Measurements from ENCODE around the gene DUSP6. TPM values are rescaled to one million over a fixed set of nuclear protein-coding genes. Genes with fewer than 3 reads are reported as not detected.

DUSP6 gene
- total and polyA plus RNA-seq, 10 of the 15 experiments (the other 5 are each of a cell fraction or from before 2014, with no cell fraction given) = 0.02 to 0.69 (median 0.07) TPM; not detected in 1

DNA sequence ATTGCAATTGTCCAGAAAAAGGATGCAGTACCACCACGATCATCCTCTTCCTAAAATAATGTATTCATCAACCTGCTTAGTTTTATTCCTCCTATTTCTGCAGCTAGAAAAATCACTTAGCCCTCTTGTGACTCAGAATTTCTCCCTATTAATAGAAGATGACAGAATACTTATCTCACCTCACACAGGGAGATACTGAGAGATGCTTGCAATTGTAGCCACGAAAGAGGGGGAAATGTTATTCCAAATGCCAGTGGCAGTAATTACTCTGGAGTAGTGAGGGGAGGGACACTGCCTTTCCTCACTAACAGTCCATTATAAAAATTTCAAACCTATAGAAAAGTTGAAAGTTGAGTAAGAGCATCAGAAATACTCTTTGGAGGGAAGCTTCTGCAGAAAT is 11.8 kb upstream of the DUSP6 start (continued):
- TF ChIP-seq MTA3 (IDR thresholded peaks at IDR 0.05; ENCODE audit: borderline replicate concordance, low read length) = no peak
- TF ChIP-seq, protein P1, sequence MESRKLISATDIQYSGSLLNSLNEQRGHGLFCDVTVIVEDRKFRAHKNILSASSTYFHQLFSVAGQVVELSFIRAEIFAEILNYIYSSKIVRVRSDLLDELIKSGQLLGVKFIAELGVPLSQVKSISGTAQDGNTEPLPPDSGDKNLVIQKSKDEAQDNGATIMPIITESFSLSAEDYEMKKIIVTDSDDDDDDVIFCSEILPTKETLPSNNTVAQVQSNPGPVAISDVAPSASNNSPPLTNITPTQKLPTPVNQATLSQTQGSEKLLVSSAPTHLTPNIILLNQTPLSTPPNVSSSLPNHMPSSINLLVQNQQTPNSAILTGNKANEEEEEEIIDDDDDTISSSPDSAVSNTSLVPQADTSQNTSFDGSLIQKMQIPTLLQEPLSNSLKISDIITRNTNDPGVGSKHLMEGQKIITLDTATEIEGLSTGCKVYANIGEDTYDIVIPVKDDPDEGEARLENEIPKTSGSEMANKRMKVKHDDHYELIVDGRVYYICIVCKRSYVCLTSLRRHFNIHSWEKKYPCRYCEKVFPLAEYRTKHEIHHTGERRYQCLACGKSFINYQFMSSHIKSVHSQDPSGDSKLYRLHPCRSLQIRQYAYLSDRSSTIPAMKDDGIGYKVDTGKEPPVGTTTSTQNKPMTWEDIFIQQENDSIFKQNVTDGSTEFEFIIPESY (IDR thresholded peaks at IDR 0.05) = no peak
- no peak for TF ChIP-seq BMI1 (IDR thresholded peaks at IDR 0.05; ENCODE audit: borderline replicate concordance)
- no peak for TF ChIP-seq CBX3 (IDR thresholded peaks at IDR 0.05; ENCODE audit: borderline replicate concordance, low read depth)
- no peak for TF ChIP-seq TCF3 (IDR thresholded peaks at IDR 0.05; ENCODE audit: borderline replicate concordance, insufficient read depth, low read depth, low read length)
- no peak for TF ChIP-seq NR2F1 (conservative IDR thresholded peaks at IDR 0.05)
- no peak for TF ChIP-seq NKRF (conservative IDR thresholded peaks at IDR 0.05)
- no peak for TF ChIP-seq RELB (IDR thresholded peaks at IDR 0.05; ENCODE audit: low read depth)
- TF ChIP-seq LARP7 (IDR thresholded peaks at IDR 0.05) = no peak
